Esophagus muscularis mucosa (tissue), 4 donors: ENCODE measurements around the gene ADAT3. TPM values are rescaled to one million over a fixed set of nuclear protein-coding genes. Genes with fewer than 3 reads are reported as not detected.
A peak's percentile ranks its signal among the peaks of the same experiment; 100 is the strongest.
"Not testable (repeated sequence)": the region's sequence is repeated elsewhere in the genome, so short reads cannot be mapped to it uniquely, and the experiment has no call there.

Experiments used
- DNase-seq: peaks from one replicate; pipeline ENCODE4 v3.0.0-alpha.2; 2017; ENCODE audit errors: extremely low spot score
- H3K27ac ChIP-seq, 4 donors: fragments of 200-600 bp; sonication (generic); replicated peaks in 1 of 4; 1 replicate in 3 of 4; 2 replicates in 1 of 4; pipeline ENCODE4 v1.5.1; 2016 to 2019; ENCODE audit warnings: mild to moderate bottlenecking in 1 of 4
- H3K27me3 ChIP-seq, 4 donors: fragments of 200-600 bp; sonication (generic); one replicate each; pipeline versions ENCODE4 v1.5.1 to v1.6.0; 2016 to 2019
- H3K36me3 ChIP-seq, 4 donors: fragments of 200-600 bp; sonication (generic); one replicate each; pipeline ENCODE4 v1.5.1; 2016 to 2019
- H3K4me1 ChIP-seq, 4 donors: fragments of 200-600 bp; sonication (generic); one replicate each; pipeline ENCODE4 v1.5.1; 2016 to 2019
- H3K4me3 ChIP-seq, 4 donors: fragments of 200-600 bp; sonication (generic); 1 replicate in 2 of 4; 2 replicates in 2 of 4; pipeline ENCODE4 v1.5.1; 2016 to 2019; ENCODE audit warnings: mild to moderate bottlenecking in 4 of 4, moderate library complexity in 1 of 4
- H3K9me3 ChIP-seq, 4 donors: fragments of 200-600 bp; sonication (generic); 1 replicate in 3 of 4; 2 replicates in 1 of 4; pipeline ENCODE4 v1.5.1; 2016 to 2019
- EP300 ChIP-seq: sonication (generic); formaldehyde crosslinking; IDR thresholded peaks from one replicate; pipeline ENCODE4 v1.6.1; 2017; ENCODE audit warnings: antibody characterized with exemption
- POLR2A ChIP-seq: fragments of 450-650 bp; IDR thresholded peaks from one replicate; pipeline ENCODE4 v1.6.1; 2017; ENCODE audit warnings: antibody characterized with exemption, moderate library complexity, mild to moderate bottlenecking, low read depth
- POLR2AphosphoS5 ChIP-seq, 2 donors: sonication (generic); formaldehyde crosslinking; IDR thresholded peaks; one replicate each; pipeline ENCODE4 v1.6.1; 2017; ENCODE audit warnings: antibody characterized with exemption in 2 of 2
- WGBS: methylation state at CpG from one replicate; pipeline ENCODE4 v1.1.5; 2018; 5-methylcytosine and 5-hydroxymethylcytosine counted together
- intact Hi-C: fragments of 100-400 bp; cut with DNase I; formaldehyde crosslinking; loops from one replicate; pipeline ENCODE4 v1.15.1; 2023
- total RNA-seq, 4 donors: library from RNA; depleted of rRNA; stranded (reverse); fragments of >200 nt; gene quantifications; one replicate each; pipeline versions ENCODE4 v1.1.0 to v1.2.1, GENCODE V29; 2016
- TF ChIP-seq, protein P1 (sequence below), 3 experiments: fragments of 200-600 bp in 2 of 3; fragments of 450-650 bp in 1 of 3; sonication (generic) in 2 of 3; IDR thresholded peaks; one replicate each; pipeline ENCODE4 v1.5.1; 2017 to 2019; ENCODE audit warnings: antibody characterized with exemption in 3 of 3, mild to moderate bottlenecking in 2 of 3, moderate library complexity in 1 of 3

ADAT3 gene
- total RNA-seq, 4 donors from 2014 or later: 3.8 to 5.6 (median 4.4) TPM

DNA sequence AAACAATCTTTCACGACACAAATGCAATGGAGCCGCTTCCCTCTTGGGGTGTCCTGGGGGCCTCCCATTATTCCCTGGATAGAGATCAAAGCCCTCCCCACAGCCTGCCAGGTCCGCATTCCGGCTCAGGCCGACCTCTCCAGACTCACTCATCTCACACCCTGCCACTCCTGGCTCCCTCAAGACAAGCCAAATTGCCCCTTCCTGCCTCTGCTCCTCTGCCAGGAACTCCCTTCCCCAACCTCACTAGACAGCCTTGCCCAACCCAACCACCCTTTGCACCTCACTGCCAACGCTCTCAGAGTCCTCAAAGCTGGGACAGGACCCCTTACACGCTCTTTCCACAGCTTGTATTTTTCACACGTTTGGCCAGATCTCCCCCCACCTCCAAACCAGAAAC is 21.4 kb upstream of the ADAT3 start:
- H3K4me1 ChIP-seq: peaks cover 40 to 58% (median 51%) of the 10 kb centered on the region in 4 donors
- intact Hi-C loops: no loop called here
- no peak for DNase-seq
- no peak for TF ChIP-seq POLR2AphosphoS5 (IDR thresholded peaks at IDR 0.05)
- 19% methylated on average over 8 of the region's 8 CpGs for WGBS
- H3K27ac ChIP-seq: peak overlapping the region; percentile 75 to 91 (median 86)
- H3K27me3 ChIP-seq: no peaks in the 10 kb centered on the region
- peaks cover 0 to 20% (median 13%) of the 10 kb centered on the region in 4 donors for H3K36me3 ChIP-seq
- H3K4me3 ChIP-seq: peak overlapping the region; percentile 65 to 88 (median 72)
- no peaks in the 10 kb centered on the region for H3K9me3 ChIP-seq

DNA sequence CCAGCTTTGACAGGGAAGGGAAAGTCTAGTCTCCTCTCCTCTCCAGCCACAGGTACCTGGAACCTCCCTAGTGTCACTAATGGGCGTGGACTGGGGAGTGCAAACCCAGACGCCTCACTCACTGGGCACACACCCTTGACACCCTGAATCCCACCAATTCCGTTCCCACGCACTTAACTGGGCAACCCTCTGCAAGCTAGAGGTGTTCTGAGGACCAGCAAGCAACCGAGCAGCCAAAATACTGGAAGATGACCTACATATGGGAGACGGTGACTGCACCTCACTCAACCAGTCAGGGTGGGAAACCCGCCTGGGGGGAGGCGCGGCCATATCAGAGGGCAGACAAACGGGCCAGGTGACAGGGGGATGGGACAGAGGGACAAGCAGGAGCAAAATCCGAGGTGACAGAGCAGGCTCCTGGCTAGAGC is 20.9 kb upstream of the ADAT3 start:
- WGBS: 0% methylated on average over 6 of the region's 11 CpGs
- H3K36me3 ChIP-seq: peaks cover 0 to 18% (median 11%) of the 10 kb centered on the region in 4 donors
- H3K4me3 ChIP-seq: peak overlapping the region; percentile 65 to 88 (median 72)
- no peaks in the 10 kb centered on the region for H3K27me3 ChIP-seq
- intact Hi-C loops: no loop called here
- no peaks in the 10 kb centered on the region for H3K9me3 ChIP-seq
- peak overlapping the region; percentile 75 to 91 (median 86) for H3K27ac ChIP-seq
- no peak for TF ChIP-seq POLR2AphosphoS5 (IDR thresholded peaks at IDR 0.05)
- TF ChIP-seq, protein P1, sequence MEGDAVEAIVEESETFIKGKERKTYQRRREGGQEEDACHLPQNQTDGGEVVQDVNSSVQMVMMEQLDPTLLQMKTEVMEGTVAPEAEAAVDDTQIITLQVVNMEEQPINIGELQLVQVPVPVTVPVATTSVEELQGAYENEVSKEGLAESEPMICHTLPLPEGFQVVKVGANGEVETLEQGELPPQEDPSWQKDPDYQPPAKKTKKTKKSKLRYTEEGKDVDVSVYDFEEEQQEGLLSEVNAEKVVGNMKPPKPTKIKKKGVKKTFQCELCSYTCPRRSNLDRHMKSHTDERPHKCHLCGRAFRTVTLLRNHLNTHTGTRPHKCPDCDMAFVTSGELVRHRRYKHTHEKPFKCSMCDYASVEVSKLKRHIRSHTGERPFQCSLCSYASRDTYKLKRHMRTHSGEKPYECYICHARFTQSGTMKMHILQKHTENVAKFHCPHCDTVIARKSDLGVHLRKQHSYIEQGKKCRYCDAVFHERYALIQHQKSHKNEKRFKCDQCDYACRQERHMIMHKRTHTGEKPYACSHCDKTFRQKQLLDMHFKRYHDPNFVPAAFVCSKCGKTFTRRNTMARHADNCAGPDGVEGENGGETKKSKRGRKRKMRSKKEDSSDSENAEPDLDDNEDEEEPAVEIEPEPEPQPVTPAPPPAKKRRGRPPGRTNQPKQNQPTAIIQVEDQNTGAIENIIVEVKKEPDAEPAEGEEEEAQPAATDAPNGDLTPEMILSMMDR (IDR thresholded peaks at IDR 0.05): no peak
- no peak for TF ChIP-seq POLR2A
- TF ChIP-seq EP300: no peak
- no peak for DNase-seq
- H3K4me1 ChIP-seq: peaks cover 40 to 58% (median 51%) of the 10 kb centered on the region in 4 donors

DNA sequence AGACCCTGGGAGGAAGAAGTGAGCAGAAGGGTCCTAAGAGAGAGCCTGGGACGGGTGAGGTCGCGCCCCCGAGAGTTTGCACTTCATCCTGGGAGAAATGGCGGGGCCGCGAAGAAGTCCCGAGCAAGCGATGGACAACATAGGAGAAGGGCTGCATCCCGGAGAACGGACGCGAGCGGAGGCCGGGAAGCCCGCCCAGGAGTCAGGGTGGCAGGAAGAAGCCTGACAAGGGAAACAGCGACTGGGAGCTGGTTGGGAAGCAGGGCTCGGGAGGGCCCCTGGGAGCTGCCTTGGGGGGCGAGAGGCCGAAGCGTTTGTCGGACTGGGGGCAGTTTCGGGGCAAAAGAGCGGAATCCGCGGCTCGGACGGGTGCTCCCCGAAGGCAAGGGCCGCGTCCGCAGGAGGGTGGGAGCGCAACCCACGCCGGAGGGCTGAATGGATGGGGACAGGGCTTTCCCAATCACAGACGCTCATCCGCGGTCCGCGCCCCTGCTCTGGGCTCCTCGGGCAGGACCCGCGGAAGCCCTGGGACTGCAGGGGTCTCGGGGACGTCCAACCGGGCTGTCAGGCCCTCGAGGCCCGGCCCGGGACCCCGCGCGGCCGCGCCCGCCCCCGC is 20.4 kb upstream of the ADAT3 start:
- TF ChIP-seq POLR2A: no peak
- Histone ChIP-seq H3K4me1 (peaks cover 40 to 57% (median 51%) of the 10 kb centered on the region in 4 donors), H3K27ac (peak overlapping the region; percentile 75 to 91 (median 86)), H3K27me3 (no peaks in the 10 kb centered on the region), H3K9me3 (no peaks in the 10 kb centered on the region), H3K4me3 (peak overlapping the region; percentile 65 to 88 (median 72)), H3K36me3 (peaks cover 0 to 16% (median 10%) of the 10 kb centered on the region in 4 donors)
- DNase-seq: no peak
- under 1% methylated on average over 26 of the region's 56 CpGs for WGBS
- intact Hi-C loops: no loop called here

DNA sequence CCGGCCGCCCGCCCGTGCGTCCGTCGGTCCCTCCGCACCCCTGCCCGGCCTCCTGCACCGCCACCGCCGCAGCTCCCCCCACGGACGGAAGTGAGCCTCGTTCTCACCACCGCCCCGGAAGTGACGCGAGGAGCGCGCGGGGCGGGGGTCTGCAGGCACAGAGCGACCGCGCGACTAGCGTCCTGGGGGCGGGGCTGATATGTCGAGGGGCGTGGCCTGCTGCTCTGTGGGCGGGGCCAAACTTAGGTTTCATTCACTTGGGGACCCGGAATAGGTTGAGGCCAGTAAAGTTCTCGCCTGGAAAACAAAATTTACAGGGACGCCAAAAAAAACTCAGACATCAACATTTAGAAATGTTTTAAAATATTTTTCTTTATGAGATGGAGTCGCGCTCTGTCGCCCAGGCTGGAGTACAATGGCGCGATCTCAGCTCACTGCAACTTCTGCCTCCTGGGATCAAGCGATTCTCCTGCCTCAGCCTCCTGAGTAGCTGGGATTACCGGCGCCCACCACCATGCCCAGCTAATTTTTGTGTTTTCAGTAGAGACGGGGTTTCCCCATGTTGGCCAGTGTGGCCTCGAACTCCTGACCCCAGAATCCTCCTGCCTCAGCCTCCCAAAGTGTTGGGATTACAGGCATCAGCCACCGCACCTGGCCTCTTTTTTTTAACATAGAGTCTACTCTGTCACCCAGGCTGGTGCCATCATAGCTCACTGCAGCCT is 19.6 kb upstream of the ADAT3 start, which contains the start of gene ABHD17A:
TSS of gene ABHD17A (minus strand) at position 99 of the 722 bp plus-strand sequence. CDS start 3,930 bp downstream, outside the sequence.
- H3K27me3 ChIP-seq, H3K9me3 ChIP-seq, intact Hi-C loops, H3K36me3 ChIP-seq: not testable (repeated sequence)
- Histone ChIP-seq H3K4me3 (peak within 1 kb of the TSS; percentile 65 to 88 (median 72)), H3K27ac (peak within 1 kb of the TSS; percentile 75 to 91 (median 86)), H3K4me1 (peaks cover 33 to 50% (median 44%) of the 10 kb centered on the region in 4 donors)
- peak; percentile 99 for DNase-seq
- 41% methylated on average over 23 of the region's 46 CpGs for WGBS
- TF ChIP-seq POLR2AphosphoS5 (IDR thresholded peaks at IDR 0.05): peak; percentile 94 to 96
- TF ChIP-seq POLR2A: peak; percentile 15

DNA sequence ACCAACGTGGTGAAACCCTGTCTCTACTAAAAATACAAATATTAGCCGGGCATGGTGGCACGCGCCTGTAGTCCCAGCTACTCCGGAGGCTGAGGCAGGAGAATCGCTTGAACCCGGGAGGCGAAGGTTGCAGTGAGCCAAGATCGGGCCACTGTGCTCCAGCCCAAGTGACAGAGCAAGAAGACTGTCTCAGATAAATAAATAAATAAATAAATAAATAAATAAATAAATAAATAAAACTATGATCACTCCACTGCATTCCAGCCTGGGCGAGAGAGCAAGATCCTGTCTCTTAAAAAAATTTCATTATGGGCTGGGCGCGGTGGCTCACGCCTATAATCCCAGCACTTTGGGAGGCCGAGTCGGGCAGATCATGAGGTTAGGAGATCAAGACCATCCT is 18.8 kb upstream of the ADAT3 start:
- intact Hi-C loops, H3K36me3 ChIP-seq, H3K27ac ChIP-seq, H3K4me3 ChIP-seq, DNase-seq, H3K27me3 ChIP-seq, H3K9me3 ChIP-seq: not testable (repeated sequence)
- peaks cover 30 to 42% (median 36%) of the 10 kb centered on the region in 4 donors for H3K4me1 ChIP-seq
- 95% methylated on average over 15 of the region's 15 CpGs for WGBS

DNA sequence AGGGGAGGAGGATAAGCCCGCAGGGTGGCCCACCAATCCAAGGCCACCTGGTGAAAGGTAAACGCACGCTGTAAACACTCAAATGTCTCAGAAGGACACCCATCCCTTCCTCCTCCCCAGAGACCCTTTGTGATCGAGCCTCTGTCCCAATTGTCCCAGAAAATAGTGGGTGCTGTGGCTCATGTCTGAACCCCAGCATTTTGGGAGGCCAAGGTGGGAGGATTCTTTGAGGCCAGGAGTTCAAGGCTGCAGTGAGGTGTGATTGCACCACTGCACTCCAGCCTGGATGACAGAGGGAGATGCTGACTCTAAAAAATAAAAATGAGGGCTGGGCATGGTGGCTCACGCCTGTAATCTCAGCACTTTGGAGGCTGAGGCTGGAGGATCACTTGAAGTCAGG is 16.8 kb upstream of the ADAT3 start:
- DNase-seq: no peak
- WGBS: 83% methylated on average over 5 of the region's 5 CpGs
- Histone ChIP-seq H3K36me3 (no peaks in the 10 kb centered on the region), H3K27me3 (no peaks in the 10 kb centered on the region), H3K9me3 (no peaks in the 10 kb centered on the region), H3K4me1 (peaks cover 13 to 21% (median 16%) of the 10 kb centered on the region in 4 donors), H3K27ac (no peak overlapping the region), H3K4me3 (no peak overlapping the region)
- intact Hi-C loops: no loop called here
- TF ChIP-seq POLR2AphosphoS5 (IDR thresholded peaks at IDR 0.05) (no peak), EP300 (no peak), POLR2A (no peak)
- TF ChIP-seq, protein P1 (IDR thresholded peaks at IDR 0.05): no peak
